Heart left ventricle (tissue), 16 donors: ENCODE data around the gene SUPT4H1. TPM values are rescaled to one million over a fixed set of nuclear protein-coding genes. Genes with fewer than 3 reads are reported as not detected.

Source experiments
- ATAC-seq, 4 donors: fragments of 200-7000 bp; cut with Tn5 transposase; one replicate each; pipeline ENCODE4 v1.9.1; 2020 to 2022; ENCODE audit warnings: moderate library complexity in 4 of 4, mild to moderate bottlenecking in 3 of 4, moderate number of reproducible peaks in 1 of 4
- DNase-seq, 5 donors: peaks; one replicate each; pipeline ENCODE4 v3.0.0-alpha.2; 2020
- H3K27ac ChIP-seq, 12 donors: fragments of 200-600 bp; sonication (generic) in 4 of 12; one replicate each; pipeline versions ENCODE4 v1.5.0 to v1.8.0; 2016 to 2022; ENCODE audit warnings: mild to moderate bottlenecking in 2 of 12
- H3K27me3 ChIP-seq, 9 donors: fragments of 200-600 bp; sonication (generic) in 2 of 9; one replicate each; pipeline versions ENCODE4 v1.5.1 to v1.8.0; 2016 to 2022; ENCODE audit warnings: mild to moderate bottlenecking in 3 of 9
- H3K36me3 ChIP-seq, 9 donors: fragments of 200-600 bp; sonication (generic) in 2 of 9; one replicate each; pipeline versions ENCODE4 v1.5.0 to v1.8.0; 2018 to 2022; ENCODE audit warnings: mild to moderate bottlenecking in 2 of 9
- H3K4me1 ChIP-seq, 12 donors: fragments of 200-600 bp; sonication (generic) in 4 of 12; one replicate each; pipeline versions ENCODE4 v1.5.0 to v1.8.0; 2016 to 2022; ENCODE audit warnings: mild to moderate bottlenecking in 3 of 12
- H3K4me3 ChIP-seq, 12 donors: fragments of 200-600 bp; sonication (generic) in 4 of 12; one replicate each; pipeline versions ENCODE4 v1.5.0 to v1.8.0; 2017 to 2022; ENCODE audit warnings: mild to moderate bottlenecking in 9 of 12, moderate library complexity in 4 of 12
- H3K9me3 ChIP-seq, 12 donors: fragments of 200-600 bp; sonication (generic) in 4 of 12; one replicate each; pipeline versions ENCODE4 v1.5.0 to v1.8.0; 2016 to 2022; ENCODE audit warnings: mild to moderate bottlenecking in 1 of 12
- POLR2A ChIP-seq, 2 donors: fragments of 450-650 bp; IDR thresholded peaks; one replicate each; pipeline ENCODE4 v1.6.1; 2017; ENCODE audit warnings: antibody characterized with exemption in 2 of 2, mild to moderate bottlenecking in 2 of 2, moderate library complexity in 2 of 2
- WGBS, 4 donors: extraction: QIAGEN DNeasy Blood & Tissue Kit in 2 of 4; methylation state at CpG; one replicate each; pipeline versions ENCODE4 v1.1.5 to v1.1.7; 2013 to 2018; 5-methylcytosine and 5-hydroxymethylcytosine counted together
- intact Hi-C, 10 donors: fragments of 100-400 bp; cut with DNase I; formaldehyde crosslinking; loops; one replicate each; pipeline versions ENCODE4 v1.11.1 to v1.14.2; 2022
- polyA plus RNA-seq, 2 donors: library from polyadenylated mRNA; stranded (reverse); fragments of 200-250 nt; gene quantifications; one replicate each; pipeline ENCODE4 v1.2.3, GENCODE V29; 2013
- total RNA-seq, 9 donors: library from RNA; depleted of rRNA in 2 of 9; stranded (reverse); fragments of >200 nt in 2 of 9; fragmentation: NEBNext Ultra II Directional in 3 of 9; extraction: Animal tissue kit (Norgen Biotek cat#: 25700) in 3 of 9; gene quantifications; one replicate each; pipeline versions ENCODE4 v1.1.0 to v1.2.4, GENCODE V29; 2016 to 2023
- TF ChIP-seq, protein P1 (sequence below), 12 donors: fragments of 200-600 bp; sonication (generic) in 4 of 12; IDR thresholded peaks; one replicate each; pipeline versions ENCODE4 v1.5.0 to v1.8.0; 2018 to 2022; ENCODE audit warnings: antibody characterized with exemption in 12 of 12, mild to moderate bottlenecking in 5 of 12
- donor health status: ischemic (EF 13 %, LVEDD 7.1; RV severe dilation, severe dysfunction).
- donor health status: healthy with polysubstance abuse.
- donor health status: DM: no; HTN: yes; CAD: no.
- donor health status: DM: no; HTN: no; CAD: no.
- donor health status: ischemic (EF 25% LVEDD 6.9; RV normal size, moderate dysfunction).
- donor health status: ischemic (EF 25% LVEDD 5.7; RV mildly dilated, moderate dysfunction).
- donor health status: healthy.
- donor health status: DM: yes; HTN: yes; CAD: no.
- donor health status: ischemic (EF 35%, LVEDD 5.7; RV mildly dilated, moderate dysfunction).
- donor health status: nonischemic (EF 11% LVEDD 7.7; RV severe dilation, severe dysfunction).
- donor health status: DM: yes; HTN: yes; CAD: no.
- donor health status: PGD.
- donor health status: ischemic (EF 29% LVEDD 5.4; RV normal size, mild dysfunction).
- donor health status: nonischemic (EF 23%, LVEDD 6.1; RV moderate dilation, normal function).

The SUPT4H1 gene
- total and polyA plus RNA-seq, 11 donors = 44.1 to 92.7 (median 58.0) TPM

DNA sequence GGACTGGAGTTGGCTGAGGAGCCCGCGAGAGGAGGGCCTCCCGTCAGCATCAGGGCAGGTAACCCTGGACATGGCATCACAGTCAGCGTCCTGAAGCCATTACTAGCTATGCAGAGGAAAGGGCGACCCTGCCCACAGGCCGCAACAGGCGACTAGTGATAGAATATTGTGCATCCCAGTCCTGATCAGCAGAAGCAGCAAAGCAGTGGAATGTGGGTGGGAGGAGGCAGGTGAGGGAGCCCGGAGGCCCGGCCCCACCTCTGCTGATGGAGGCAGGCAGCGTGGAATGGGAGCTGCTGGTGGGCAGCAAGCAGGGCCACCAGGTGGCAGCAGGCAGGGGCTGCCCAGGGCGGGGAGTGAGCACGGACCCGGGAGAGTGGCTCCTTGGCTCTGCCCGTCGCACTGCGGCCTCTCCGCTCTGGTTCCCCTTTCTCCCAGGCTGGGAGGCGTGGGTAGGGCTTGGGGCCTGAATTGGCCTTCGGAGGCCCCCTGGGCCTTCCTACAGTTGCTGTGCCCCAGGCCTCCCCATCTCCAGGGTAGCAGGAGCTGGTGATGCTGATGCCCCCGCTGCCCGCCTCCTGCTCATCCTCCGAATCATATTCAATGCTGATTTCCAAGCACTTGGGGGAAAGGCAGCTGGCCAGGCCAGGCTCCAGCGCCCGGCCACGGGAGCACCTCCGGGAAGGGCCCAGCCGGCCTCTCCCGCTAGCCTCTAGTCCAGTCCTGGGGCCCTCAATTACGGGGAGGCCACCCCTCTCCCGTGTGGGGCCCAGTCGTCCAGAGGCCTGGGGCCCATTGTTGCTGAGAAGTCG lies 43.6 kb downstream of the SUPT4H1 start:
- Histone ChIP-seq H3K27ac (no peak overlapping the region), H3K36me3 (no peaks in the 10 kb centered on the region), H3K4me1 (peaks cover 0 to 4% (median 0%) of the 10 kb centered on the region in 12 donors), H3K9me3 (no peaks in the 10 kb centered on the region), H3K27me3 (peaks cover 0 to 3% (median 0%) of the 10 kb centered on the region in 9 donors), H3K4me3 (no peak overlapping the region)
- ATAC-seq (no peak), DNase-seq (no peak)
- TF ChIP-seq, protein P1, sequence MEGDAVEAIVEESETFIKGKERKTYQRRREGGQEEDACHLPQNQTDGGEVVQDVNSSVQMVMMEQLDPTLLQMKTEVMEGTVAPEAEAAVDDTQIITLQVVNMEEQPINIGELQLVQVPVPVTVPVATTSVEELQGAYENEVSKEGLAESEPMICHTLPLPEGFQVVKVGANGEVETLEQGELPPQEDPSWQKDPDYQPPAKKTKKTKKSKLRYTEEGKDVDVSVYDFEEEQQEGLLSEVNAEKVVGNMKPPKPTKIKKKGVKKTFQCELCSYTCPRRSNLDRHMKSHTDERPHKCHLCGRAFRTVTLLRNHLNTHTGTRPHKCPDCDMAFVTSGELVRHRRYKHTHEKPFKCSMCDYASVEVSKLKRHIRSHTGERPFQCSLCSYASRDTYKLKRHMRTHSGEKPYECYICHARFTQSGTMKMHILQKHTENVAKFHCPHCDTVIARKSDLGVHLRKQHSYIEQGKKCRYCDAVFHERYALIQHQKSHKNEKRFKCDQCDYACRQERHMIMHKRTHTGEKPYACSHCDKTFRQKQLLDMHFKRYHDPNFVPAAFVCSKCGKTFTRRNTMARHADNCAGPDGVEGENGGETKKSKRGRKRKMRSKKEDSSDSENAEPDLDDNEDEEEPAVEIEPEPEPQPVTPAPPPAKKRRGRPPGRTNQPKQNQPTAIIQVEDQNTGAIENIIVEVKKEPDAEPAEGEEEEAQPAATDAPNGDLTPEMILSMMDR (IDR thresholded peaks at IDR 0.05) = peak in 7 of 12 donors; percentile 8 to 30 (median 17)
- TF ChIP-seq POLR2A (IDR thresholded peaks at IDR 0.05) = no peak
- intact Hi-C loops = loop anchor here in 3 of 10 donors (5.0 to 10.0 kb wide), 2 partner anchors 136 to 139 kb away; no protein-coding TSS in a partner anchor
- WGBS, 4 donors = 65 to 76% (median 73%) methylated on average over 28 to 32 of the region's 32 CpGs

DNA sequence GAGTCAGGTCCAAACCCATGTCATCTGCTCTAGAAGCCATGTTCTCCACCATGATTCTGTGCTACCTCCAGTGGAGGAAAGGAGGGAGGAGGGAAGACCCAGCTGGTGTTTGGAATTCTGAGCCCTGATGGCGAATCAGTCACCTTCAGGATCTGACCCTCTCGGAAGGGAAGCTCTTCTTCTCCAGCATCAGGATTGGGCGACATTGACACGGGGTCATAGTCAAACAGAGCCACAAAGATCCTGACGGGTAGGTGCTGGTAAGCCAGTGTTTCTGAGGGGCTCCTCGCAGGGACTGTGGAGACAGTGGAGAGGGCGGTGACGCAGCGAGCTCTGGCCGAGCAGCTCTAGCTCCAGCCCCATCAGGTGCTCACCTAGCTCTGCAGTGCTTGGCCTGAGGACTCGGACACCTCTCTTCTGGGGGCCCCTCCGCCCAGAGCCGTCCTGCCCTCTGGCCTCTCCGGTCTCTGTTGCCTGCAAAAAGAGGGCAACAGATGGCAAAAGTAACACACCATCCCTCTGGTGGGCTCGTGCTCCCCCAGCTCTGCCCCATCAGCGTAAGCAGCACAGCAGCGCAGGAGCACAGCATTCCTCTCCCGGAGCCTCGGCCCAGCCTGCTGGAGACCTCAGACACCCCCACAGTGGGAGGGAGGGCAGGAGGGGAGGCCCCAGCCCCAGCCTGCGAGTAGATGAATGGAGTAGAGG lies 44.4 kb downstream of the SUPT4H1 start:
- Histone ChIP-seq H3K4me3 (no peak overlapping the region), H3K27ac (no peak overlapping the region), H3K4me1 (peaks cover 0 to 4% (median 0%) of the 10 kb centered on the region in 12 donors), H3K27me3 (peaks cover 0 to 4% (median 0%) of the 10 kb centered on the region in 9 donors), H3K36me3 (no peaks in the 10 kb centered on the region), H3K9me3 (no peaks in the 10 kb centered on the region)
- 82 to 85% (median 83%) methylated on average over 17 to 20 of the region's 20 CpGs for WGBS, 4 donors
- TF ChIP-seq POLR2A (IDR thresholded peaks at IDR 0.05) = no peak
- TF ChIP-seq, protein P1 (IDR thresholded peaks at IDR 0.05) = no peak
- ATAC-seq (no peak), DNase-seq (no peak)
- intact Hi-C loops = loop anchor here in 3 of 10 donors (5.0 to 10.0 kb wide), 2 partner anchors 137 to 140 kb away; no protein-coding TSS in a partner anchor

DNA sequence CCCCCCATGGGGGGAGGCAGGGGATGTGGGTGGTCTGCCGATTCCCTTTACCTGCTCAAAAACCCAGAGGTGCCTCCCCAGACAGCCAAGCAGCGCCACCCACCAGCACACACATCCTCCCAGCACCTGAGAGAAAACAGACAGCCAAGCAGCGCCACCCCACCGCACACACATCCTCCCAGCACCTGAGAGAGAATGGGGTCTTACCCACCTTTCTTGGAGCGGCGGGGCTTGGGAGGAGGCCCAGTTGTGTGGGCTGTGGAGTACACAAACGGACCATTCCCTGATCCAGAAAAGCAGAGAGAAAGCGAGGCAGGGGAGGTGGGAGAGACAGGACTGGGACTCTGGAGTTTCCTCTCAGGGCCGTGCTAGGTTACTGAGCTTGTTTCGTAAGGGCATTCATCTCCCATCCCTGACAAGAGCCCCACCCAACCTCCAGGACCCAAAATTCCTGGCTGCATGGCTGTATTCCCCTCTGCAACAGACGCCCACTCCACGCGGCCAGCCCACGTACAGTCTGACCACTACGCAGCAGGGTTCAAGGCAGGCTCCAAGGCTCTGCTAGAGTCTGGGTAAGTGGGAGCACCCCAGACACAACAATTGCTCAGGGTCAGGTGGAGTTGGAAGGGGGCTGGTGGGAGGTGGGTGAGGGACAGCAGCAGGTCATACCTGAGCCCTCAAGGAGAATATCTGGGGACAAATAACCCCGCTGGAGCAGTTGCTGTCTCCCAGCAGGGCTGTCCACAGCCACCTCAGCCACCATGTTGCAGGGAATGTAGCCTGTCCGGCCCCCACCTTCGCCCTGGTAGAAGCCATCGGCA lies 45.7 kb downstream of the SUPT4H1 start:
- H3K4me1 ChIP-seq = peaks cover 0 to 4% (median 0%) of the 10 kb centered on the region in 12 donors
- peaks cover 0 to 4% (median 0%) of the 10 kb centered on the region in 9 donors for H3K27me3 ChIP-seq
- H3K9me3 ChIP-seq = no peaks in the 10 kb centered on the region
- no peak for ATAC-seq
- TF ChIP-seq, protein P1 (IDR thresholded peaks at IDR 0.05) = no peak
- no peak for TF ChIP-seq POLR2A (IDR thresholded peaks at IDR 0.05)
- H3K4me3 ChIP-seq = no peak overlapping the region
- intact Hi-C loops = loop anchor here in 3 of 10 donors (5.0 to 10.0 kb wide), 2 partner anchors 138 to 141 kb away; no protein-coding TSS in a partner anchor
- H3K27ac ChIP-seq = no peak overlapping the region
- H3K36me3 ChIP-seq = no peaks in the 10 kb centered on the region
- 80 to 89% (median 86%) methylated on average over 13 to 19 of the region's 19 CpGs for WGBS, 4 donors
- no peak for DNase-seq
